NCI-H1694 treated with DMSO at 0.1 percent for 48 hours (cell line): Measurements from ENCODE around the gene CYS1.
"Not testable (repeated sequence)": the region's sequence is repeated elsewhere in the genome, so short reads cannot be mapped to it uniquely, and the experiment has no call there.

Experiments used
- DNase-seq: peaks from one replicate; lab custom pipeline; 2025; lab: John Stamatoyannopoulos, UW

CYS1 gene

DNA sequence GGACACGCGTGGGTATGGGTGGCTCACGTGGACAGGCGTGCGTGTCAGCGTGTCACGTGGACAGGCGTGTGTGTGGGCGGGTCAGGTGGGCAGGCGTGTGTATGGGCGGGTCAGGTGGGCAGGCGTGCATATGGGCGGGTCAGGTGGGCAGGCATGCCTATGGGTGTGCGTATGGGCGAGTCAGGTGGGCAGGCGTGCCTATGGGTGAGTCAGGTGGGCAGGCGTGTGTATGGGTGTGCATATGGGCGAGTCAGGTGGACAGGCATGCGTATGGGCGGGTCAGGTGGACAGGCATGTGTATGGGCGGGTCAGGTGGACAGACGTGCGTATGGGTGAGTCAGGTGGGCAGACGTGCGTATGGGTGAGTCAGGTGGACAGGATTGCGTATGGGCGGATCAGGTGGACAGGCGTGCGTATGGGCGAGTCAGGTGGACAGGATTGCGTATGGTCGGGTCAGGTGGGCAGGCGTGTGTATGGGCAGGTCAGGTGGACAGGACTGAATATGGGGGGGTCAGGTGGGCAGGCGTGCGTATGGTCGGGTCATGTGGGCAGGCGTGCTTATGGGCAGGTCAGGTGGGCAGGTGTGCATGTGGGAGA lies 67.7 kb downstream of the CYS1 start:
- DNase-seq, result not testable (repeated sequence)

DNA sequence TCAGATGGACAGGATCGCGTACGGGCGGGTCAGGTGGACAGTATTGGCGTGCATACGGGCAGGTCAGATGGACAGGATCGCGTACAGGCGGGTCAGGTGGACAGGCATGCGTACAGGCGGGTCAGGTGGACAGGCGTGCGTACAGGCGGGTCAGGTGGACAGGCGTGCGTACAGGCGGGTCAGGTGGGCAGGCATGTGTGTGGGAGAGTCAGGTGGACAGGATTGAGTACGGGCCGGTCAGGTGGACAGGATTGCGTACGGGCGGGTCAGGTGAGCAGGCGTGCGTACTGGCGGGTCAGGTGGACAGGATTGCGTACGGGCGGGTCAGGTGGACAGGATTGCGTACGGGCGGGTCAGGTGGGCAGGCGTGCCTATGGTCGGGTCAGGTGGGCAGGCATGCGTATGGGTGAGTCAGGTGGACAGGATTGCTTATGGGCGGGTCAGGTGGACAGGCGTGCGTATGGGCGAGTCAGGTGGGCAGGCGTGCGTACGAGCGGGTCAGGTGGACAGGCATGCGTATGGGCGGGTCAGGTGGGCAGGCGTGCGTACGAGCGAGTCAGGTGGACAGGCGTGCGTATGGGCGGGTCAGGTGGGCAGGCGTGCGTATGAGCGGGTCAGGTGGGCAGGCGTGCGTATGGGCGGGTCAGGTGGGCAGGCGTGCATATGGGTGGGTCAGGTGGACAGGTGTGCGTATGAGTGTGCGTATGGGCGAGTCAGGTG lies 68.4 kb downstream of the CYS1 start:
- not testable (repeated sequence) for DNase-seq

DNA sequence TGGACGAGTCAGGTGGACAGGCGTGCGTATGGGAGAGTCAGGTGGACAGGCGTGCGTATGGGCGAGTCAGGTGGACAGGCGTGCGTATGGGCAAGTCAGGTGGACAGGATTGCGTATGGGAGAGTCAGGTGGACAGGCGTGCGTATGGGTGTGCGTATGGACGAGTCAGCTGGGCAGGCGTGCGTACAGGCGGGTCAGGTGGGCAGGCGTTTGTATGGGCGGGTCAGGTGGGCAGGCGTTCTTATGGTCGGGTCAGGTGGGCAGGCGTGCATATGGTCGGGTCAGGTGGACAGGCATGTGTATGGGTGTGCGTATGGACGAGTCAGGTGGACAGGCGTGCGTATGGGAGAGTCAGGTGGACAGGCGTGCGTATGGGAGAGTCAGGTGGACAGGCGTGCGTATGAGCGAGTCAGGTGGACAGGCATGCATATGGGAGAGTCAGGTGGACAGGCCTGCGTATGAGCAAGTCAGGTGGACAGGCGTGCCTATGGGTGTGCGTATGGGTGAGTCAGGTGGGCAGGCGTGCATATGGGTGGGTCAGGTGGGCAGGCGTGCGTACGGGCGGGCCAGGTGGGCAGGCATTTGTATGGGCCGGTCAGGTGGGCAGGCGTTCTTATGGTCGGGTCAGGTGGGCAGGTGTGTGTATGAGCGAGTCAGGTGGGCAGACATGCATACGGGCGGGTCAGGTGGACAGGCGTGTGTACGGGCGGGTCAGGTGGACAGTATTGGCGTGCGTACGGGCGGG lies 69.2 kb downstream of the CYS1 start:
- not testable (repeated sequence) for DNase-seq

DNA sequence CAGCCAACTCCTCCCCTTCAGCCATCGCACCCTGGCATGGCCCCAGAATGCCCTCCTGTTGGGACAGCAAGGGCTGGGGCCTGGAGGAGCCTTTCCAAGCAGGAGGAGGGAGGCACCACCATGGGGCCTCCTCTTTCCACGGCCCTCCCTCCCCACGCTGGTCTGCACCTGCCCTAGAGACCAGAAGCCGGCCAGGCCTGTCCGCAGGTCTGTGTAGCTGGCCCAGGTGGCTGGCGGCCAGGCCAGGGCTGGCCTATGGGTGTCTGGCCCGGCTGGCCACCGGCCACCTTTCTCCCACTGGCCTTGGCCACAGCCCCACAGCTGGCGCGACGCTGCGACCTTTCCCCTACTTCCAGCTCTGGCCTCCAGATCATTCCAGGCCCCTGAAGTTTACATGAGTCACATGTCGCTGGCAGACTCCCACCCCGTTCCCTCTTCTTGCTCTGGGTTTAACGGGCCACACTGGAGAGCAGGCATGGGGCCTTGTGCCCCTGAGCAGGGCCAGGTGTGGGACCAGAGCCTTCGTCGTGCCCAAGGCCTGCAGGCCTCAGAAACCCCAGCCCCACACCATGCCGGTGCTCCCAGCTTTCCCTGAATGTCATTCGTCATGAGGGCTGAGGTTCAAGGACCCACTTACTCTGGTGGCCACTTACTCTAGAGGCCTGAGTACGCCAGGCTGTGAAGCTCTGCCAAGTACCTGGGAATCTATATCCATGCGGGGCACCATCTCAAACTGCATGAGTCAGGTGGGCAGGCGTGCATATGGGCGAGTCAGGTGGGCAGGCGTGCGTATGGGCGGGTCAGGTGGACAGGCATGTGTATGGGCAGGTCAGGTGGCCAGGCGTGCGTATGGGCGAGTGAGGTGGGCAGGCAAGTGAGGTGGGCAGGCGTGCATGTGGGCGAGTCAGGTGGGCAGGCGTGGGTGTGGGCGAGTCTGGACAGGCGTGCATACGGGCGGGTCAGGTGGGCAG lies 70.1 kb downstream of the CYS1 start:
- DNase-seq, result no peak

DNA sequence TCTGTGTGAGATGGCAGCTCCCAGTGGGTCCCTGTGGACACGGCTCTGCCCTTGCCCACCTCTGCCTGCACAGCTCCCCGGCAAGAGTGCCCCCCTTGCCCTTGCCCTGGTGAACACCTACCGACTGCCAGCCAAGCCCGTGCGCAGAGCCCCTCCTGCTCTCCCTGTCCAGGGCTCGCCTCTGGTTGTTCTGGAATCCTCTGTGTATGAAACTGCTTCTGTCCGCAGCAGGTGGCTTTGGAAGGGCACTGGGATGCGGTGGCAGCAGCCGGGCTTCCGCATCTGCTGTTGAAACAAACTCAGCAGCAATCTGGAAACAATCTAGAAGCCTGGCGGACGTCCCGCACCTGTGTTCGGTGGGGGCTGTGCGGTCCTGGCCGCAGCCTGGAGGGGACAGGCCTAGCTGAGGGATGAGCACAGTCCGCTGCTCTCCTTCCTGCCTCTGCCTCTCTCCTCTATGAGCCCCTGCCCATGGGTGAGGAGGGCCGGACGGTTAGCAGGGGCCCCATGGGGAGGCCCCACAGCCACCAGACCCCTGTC lies 70.9 kb downstream of the CYS1 start:
- no peak for DNase-seq

DNA sequence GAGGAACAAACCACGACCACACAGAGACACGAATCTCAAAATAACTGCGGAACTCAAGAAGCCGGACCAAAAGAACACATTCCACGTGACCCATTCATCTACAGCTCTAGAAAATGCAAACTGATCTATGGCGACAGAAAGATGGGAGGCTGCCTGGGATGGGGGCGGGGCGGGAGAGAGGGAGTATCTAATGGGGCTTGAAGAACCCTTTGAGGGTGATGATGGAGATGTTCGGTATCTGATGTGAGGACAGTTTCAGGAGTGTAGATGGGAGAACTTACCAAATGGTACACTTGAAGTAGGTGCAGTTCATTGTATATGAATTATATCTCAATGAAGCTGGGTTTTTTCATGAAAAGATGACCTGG lies 71.4 kb downstream of the CYS1 start:
- DNase-seq, result no peak

DNA sequence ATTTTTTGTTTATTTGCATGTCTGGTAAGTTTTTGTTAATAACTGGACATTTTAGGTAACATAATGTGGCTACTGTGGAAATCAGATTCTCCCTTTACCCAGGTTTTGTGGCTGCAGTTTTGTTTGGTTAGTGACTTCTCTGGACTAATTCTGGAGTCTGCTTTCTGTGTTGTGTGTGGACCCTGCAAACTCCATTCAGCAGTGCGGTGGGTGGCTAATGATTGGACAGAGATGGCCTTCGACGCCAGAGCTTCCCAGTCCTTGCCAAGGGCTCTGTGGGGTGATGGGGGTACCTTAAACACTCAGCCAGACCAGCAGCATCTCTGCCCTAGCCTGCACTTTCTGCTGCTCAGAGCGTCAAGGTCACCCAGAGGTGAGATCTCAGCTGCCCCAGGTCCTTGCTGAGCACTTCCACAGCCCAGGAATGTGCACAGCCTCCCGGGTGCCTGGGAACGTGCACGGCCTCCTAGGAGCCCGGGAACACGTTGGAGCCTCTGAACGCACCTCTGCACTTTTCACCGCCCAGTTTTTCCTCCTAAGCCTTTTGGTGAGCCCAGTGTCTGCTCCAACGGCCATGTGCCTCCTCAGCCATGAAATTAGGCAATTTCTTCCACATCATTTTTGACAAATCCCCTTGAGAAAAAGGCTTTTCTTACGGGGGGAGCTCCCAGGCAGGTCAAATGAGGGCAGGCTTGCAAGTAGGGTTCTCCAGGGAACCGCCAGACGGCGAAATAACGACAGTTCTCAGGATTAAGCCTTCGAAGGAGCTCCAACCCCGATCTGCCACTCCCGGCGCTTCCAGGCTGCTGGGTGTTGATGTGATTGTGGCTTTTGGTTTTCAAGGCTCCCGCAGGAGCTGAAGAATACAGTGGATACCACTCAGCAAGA lies 72.0 kb downstream of the CYS1 start:
- no peak for DNase-seq

DNA sequence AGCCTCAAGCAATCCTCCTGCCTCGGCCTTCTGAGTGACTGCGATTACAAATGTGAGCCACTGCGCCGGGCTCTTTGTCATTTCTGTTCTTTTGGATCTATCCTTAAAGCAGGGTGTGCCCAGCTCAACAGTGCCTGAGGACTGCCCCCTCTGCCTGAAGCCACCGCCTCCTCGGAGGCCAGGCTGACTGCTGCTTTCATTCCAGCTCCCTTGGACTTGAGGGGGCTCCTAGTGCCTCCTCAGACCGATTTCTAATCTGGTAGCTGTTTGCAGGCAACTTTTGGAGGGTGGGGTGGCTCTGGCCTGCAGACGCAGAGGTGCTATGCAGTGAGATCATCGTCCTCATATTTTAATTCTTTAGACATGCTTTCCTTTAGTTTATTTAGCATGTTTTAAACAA lies 72.8 kb downstream of the CYS1 start:
- DNase-seq, result no peak
